GM18511 (cell line): ENCODE measurements around the gene MED31.
"Not testable (repeated sequence)": the region's sequence is repeated elsewhere in the genome, so short reads cannot be mapped to it uniquely, and the experiment has no call there.

Experiments used
- ATAC-seq: cut with Tn5 transposase; IDR thresholded peaks from one replicate; pipeline ENCODE4 v1.9.1; 2021; ENCODE audit warnings: mild to moderate bottlenecking, moderate library complexity; ENCODE audit not compliant: unreplicated experiment

Gene MED31

GRCh38 chr17:6651354-6651918 is at the start of gene MED31, which contains the start of gene C17orf100:
Gene MED31 (minus strand): TSS chr17:6651605. CDS start chr17:6651528, 77 bp downstream.
Gene C17orf100 (plus strand): TSS chr17:6651762. CDS start chr17:6651914, 152 bp downstream.
- ATAC-seq: peak; percentile 94

GRCh38 chr17:6700948-6701307 is 49.5 kb upstream of the MED31 start:
- ATAC-seq: no peak

- ATAC-seq: no peak
These were observed 48.9 kb upstream of the MED31 start for GRCh38 chr17:6699997-6700947.

GRCh38 chr17:6698004-6698403 is 46.6 kb upstream of the MED31 start:
- ATAC-seq: no peak

- ATAC-seq: no peak
These were observed 45.5 kb upstream of the MED31 start for GRCh38 chr17:6696906-6697305.

- no peak for ATAC-seq
These were observed 44.2 kb upstream of the MED31 start for GRCh38 chr17:6695565-6695964.

GRCh38 chr17:6695051-6695450 is 43.6 kb upstream of the MED31 start:
- no peak for ATAC-seq

GRCh38 chr17:6691958-6692357 is 40.6 kb upstream of the MED31 start:
- not testable (repeated sequence) for ATAC-seq

GRCh38 chr17:6691546-6691945 is 40.1 kb upstream of the MED31 start:
- ATAC-seq: no peak

GRCh38 chr17:6690641-6691040 is 39.2 kb upstream of the MED31 start:
- ATAC-seq: no peak

- no peak for ATAC-seq
These were observed 37.5 kb upstream of the MED31 start for GRCh38 chr17:6688944-6689343.

- no peak for ATAC-seq
These were observed 34.6 kb upstream of the MED31 start for GRCh38 chr17:6686026-6686425.

- ATAC-seq: no peak
These were observed 33.7 kb upstream of the MED31 start for GRCh38 chr17:6684881-6685767.

GRCh38 chr17:6684460-6684783 is 33.0 kb upstream of the MED31 start:
- no peak for ATAC-seq

- no peak for ATAC-seq
These were observed 32.5 kb upstream of the MED31 start for GRCh38 chr17:6683730-6684459.

- ATAC-seq: no peak
These were observed 31.8 kb upstream of the MED31 start for GRCh38 chr17:6683081-6683684.

GRCh38 chr17:6682339-6682738 is 30.9 kb upstream of the MED31 start:
- ATAC-seq: no peak

GRCh38 chr17:6681671-6682070 is 30.3 kb upstream of the MED31 start:
- no peak for ATAC-seq

GRCh38 chr17:6681176-6681575 is 29.8 kb upstream of the MED31 start:
- ATAC-seq: no peak

- no peak for ATAC-seq
These were observed 27.8 kb upstream of the MED31 start for GRCh38 chr17:6679241-6679640.
